Measurements from ENCODE around the gene HMGCS1. TPM values are rescaled to one million over a fixed set of nuclear protein-coding genes. Genes with fewer than 3 reads are reported as not detected.

HMGCS1 gene
- total and polyA plus RNA-seq, 9 of the 15 experiments (the other 6 are each of a cell fraction or from before 2014, with no cell fraction given), result 43.7 to 337 (median 111) TPM

DNA sequence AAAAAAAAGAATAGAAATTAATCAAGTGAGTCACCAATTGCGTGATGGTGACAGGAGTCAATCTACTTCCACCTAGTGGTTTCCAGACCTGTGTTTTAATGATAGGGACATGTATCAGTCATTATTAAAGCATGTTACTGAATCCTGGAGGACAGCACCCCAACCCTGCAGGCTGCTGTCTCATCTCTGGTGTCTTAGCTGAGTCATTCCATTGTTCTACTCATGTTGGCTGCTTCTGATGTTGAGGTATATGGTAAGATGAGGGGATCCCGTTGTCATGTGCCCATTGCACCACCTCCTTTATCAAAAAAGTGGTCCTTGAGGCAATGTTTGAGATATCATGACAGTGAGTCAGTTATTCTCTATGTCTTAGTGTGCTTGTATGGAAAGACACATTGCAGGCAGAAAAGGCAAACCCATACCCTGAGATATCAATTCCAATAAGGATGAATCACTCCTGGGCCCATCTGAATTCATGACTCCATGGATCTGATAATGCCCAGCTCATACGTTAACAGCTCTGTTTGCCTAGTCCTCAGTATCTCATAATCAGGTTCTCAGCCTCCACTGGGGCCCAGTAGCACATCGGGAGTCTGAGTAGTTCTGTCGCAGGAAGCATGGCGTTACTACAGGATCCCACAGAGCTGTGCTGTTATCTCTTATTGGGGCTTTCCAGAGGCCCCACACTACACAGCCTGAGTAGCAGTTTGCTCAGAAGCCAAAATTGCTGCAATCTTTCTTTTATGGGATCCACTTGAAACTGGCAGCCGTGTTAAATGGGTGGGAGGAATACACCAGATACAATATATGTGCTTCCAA is 31.2 kb downstream of the HMGCS1 start (continued):
- no peak for TF ChIP-seq ZNF354B (CRISPR knock-in tag; IDR thresholded peaks at IDR 0.05)
- TF ChIP-seq, protein P1, sequence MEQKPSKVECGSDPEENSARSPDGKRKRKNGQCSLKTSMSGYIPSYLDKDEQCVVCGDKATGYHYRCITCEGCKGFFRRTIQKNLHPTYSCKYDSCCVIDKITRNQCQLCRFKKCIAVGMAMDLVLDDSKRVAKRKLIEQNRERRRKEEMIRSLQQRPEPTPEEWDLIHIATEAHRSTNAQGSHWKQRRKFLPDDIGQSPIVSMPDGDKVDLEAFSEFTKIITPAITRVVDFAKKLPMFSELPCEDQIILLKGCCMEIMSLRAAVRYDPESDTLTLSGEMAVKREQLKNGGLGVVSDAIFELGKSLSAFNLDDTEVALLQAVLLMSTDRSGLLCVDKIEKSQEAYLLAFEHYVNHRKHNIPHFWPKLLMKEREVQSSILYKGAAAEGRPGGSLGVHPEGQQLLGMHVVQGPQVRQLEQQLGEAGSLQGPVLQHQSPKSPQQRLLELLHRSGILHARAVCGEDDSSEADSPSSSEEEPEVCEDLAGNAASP (IDR thresholded peaks at IDR 0.05), result no peak
- TF ChIP-seq, protein P2, sequence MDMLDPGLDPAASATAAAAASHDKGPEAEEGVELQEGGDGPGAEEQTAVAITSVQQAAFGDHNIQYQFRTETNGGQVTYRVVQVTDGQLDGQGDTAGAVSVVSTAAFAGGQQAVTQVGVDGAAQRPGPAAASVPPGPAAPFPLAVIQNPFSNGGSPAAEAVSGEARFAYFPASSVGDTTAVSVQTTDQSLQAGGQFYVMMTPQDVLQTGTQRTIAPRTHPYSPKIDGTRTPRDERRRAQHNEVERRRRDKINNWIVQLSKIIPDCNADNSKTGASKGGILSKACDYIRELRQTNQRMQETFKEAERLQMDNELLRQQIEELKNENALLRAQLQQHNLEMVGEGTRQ (CRISPR knock-in tag; IDR thresholded peaks at IDR 0.05), result no peak
- TF ChIP-seq, protein P3, sequence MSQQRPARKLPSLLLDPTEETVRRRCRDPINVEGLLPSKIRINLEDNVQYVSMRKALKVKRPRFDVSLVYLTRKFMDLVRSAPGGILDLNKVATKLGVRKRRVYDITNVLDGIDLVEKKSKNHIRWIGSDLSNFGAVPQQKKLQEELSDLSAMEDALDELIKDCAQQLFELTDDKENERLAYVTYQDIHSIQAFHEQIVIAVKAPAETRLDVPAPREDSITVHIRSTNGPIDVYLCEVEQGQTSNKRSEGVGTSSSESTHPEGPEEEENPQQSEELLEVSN (IDR thresholded peaks at IDR 0.05; ENCODE audit: borderline replicate concordance in 1 of 2, extremely low read depth in 1 of 2, insufficient read depth in 1 of 2, insufficient read length in 1 of 2, low read depth in 1 of 2, low read length in 1 of 2, poor library complexity in 1 of 2, severe bottlenecking in 1 of 2), result no peak
- no peak for TF ChIP-seq FOXP1 (CRISPR knock-in tag; IDR thresholded peaks at IDR 0.05)
- TF ChIP-seq, protein P4, sequence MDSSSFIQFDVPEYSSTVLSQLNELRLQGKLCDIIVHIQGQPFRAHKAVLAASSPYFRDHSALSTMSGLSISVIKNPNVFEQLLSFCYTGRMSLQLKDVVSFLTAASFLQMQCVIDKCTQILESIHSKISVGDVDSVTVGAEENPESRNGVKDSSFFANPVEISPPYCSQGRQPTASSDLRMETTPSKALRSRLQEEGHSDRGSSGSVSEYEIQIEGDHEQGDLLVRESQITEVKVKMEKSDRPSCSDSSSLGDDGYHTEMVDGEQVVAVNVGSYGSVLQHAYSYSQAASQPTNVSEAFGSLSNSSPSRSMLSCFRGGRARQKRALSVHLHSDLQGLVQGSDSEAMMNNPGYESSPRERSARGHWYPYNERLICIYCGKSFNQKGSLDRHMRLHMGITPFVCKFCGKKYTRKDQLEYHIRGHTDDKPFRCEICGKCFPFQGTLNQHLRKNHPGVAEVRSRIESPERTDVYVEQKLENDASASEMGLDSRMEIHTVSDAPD (CRISPR knock-in tag; IDR thresholded peaks at IDR 0.05), result no peak
- TF ChIP-seq, protein P5, sequence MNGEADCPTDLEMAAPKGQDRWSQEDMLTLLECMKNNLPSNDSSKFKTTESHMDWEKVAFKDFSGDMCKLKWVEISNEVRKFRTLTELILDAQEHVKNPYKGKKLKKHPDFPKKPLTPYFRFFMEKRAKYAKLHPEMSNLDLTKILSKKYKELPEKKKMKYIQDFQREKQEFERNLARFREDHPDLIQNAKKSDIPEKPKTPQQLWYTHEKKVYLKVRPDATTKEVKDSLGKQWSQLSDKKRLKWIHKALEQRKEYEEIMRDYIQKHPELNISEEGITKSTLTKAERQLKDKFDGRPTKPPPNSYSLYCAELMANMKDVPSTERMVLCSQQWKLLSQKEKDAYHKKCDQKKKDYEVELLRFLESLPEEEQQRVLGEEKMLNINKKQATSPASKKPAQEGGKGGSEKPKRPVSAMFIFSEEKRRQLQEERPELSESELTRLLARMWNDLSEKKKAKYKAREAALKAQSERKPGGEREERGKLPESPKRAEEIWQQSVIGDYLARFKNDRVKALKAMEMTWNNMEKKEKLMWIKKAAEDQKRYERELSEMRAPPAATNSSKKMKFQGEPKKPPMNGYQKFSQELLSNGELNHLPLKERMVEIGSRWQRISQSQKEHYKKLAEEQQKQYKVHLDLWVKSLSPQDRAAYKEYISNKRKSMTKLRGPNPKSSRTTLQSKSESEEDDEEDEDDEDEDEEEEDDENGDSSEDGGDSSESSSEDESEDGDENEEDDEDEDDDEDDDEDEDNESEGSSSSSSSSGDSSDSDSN (IDR thresholded peaks at IDR 0.05; ENCODE audit: borderline replicate concordance in 1 of 2, low read depth in 2 of 2, low read length in 2 of 2), result 0 out of 4 replicates have a peak, but pooled peaks of 1 of the 2 experiments have one; percentile 32
- TF ChIP-seq, protein P6, sequence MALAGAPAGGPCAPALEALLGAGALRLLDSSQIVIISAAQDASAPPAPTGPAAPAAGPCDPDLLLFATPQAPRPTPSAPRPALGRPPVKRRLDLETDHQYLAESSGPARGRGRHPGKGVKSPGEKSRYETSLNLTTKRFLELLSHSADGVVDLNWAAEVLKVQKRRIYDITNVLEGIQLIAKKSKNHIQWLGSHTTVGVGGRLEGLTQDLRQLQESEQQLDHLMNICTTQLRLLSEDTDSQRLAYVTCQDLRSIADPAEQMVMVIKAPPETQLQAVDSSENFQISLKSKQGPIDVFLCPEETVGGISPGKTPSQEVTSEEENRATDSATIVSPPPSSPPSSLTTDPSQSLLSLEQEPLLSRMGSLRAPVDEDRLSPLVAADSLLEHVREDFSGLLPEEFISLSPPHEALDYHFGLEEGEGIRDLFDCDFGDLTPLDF (CRISPR knock-in tag; IDR thresholded peaks at IDR 0.05), result no peak
- no peak for TF ChIP-seq HMG20A (CRISPR knock-in tag; conservative IDR thresholded peaks at IDR 0.05)
- TF ChIP-seq LCOR (CRISPR knock-in tag; IDR thresholded peaks at IDR 0.05), result no peak
- peak; percentile 3 for TF ChIP-seq DACH1 (IDR thresholded peaks at IDR 0.05; ENCODE audit: partially characterized antibody)
- TF ChIP-seq HIVEP1 (CRISPR knock-in tag; IDR thresholded peaks at IDR 0.05), result no peak
- no peak for TF ChIP-seq ZEB2 (IDR thresholded peaks at IDR 0.05)
- TF ChIP-seq, protein P7, sequence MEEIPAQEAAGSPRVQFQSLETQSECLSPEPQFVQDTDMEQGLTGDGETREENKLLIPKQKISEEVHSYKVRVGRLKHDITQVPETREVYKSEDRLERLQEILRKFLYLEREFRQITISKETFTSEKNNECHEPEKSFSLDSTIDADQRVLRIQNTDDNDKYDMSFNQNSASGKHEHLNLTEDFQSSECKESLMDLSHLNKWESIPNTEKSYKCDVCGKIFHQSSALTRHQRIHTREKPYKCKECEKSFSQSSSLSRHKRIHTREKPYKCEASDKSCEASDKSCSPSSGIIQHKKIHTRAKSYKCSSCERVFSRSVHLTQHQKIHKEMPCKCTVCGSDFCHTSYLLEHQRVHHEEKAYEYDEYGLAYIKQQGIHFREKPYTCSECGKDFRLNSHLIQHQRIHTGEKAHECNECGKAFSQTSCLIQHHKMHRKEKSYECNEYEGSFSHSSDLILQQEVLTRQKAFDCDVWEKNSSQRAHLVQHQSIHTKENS (CRISPR knock-in tag; IDR thresholded peaks at IDR 0.05), result no peak
